ENCODE data around the gene KAZN. TPM values are rescaled to one million over a fixed set of nuclear protein-coding genes. Genes with fewer than 3 reads are reported as not detected.

The KAZN gene
- 1 to 10 TPM in 2 of 3 donors, under 1 TPM in 1; 0.35 to 1.7 (median 1.2) TPM for total RNA-seq

DNA sequence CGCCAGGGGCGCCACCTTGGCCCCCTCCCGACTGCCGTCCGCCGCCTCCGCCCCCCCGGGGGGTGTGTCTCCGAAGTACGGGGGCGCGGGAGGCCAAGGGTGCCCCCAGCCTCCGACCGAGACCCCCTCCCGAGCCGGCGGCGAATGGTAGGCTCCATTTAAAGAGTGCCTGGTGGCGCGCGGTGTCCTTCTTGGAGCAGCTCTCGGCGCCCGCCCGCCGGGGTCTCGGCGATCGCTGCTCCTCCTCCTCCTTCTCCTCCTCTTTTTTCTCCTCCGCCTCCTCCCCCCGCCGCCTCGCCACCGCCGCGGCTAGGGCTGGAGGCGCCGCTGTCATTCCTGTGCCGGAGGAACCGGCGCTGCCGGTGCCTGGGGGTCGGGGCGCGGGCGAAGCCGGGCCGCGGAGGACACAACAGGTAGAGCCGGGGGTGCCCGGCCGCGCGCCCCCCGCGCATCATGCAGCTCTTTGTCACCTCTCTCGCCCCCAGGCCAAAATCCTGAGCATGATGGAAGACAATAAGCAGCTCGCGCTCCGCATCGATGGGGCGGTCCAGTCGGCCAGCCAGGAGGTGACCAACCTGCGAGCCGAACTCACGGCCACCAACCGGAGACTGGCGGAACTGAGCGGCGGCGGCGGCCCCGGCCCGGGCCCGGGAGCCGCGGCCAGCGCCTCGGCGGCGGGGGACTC lies at the start of gene KAZN:
Gene KAZN (plus strand): TSS at position 188 of the 685 bp plus-strand sequence.
- Mint-ChIP-seq H3K27me3 (ENCODE audit: low read depth) (peaks cover 65% of the 10 kb centered on the region), H3K4me1 (ENCODE audit: low read depth) (peaks cover 3% of the 10 kb centered on the region), H3K4me3 (no peak within 1 kb of the TSS), H3K36me3 (ENCODE audit: insufficient read depth) (no peaks in the 10 kb centered on the region), H3K9me3 (no peaks in the 10 kb centered on the region)
- no peak for DNase-seq
- ATAC-seq = no peak

DNA sequence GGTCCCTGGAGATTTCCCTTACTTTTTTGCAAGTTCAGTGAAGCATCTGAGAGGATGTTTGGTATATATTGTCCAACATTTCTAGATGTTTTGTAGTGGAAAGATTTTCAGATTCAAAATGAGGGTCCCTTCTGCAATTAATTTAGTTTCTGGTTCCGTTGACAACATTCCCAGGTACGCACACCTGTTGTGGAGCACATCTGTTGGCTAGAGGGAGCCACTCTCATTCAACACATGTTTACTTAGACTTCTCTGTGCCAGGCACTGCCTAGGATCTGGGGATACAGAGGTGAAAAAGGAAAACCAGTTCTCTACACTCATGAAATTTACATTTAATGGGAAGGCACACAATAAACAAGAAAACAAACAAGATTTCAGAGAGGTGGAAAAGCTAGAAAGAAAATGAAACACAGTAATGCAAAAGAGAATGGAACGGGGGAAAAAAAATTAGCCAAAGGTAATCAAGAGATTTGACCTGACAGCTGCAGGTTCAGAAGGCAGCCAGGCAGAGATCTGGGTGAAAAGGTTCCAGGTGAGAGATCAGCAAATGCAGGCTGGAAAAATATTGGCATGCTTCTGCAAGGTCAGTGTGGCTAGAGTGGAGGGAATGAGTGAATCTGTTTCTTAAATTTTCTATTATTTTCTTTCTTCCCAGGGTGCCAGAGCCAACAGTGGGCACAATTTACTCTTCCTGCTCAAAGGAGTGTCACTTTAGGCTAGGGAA lies 48.4 kb upstream of the KAZN start:
- no peaks in the 10 kb centered on the region for H3K36me3 Mint-ChIP-seq (ENCODE audit: insufficient read depth)
- no peak for ATAC-seq
- H3K27me3 Mint-ChIP-seq (ENCODE audit: low read depth) = peaks cover 8% of the 10 kb centered on the region
- no peak for DNase-seq
- H3K9me3 Mint-ChIP-seq = no peaks in the 10 kb centered on the region
- no peaks in the 10 kb centered on the region for H3K4me1 Mint-ChIP-seq (ENCODE audit: low read depth)
- no peak overlapping the region for H3K4me3 Mint-ChIP-seq

DNA sequence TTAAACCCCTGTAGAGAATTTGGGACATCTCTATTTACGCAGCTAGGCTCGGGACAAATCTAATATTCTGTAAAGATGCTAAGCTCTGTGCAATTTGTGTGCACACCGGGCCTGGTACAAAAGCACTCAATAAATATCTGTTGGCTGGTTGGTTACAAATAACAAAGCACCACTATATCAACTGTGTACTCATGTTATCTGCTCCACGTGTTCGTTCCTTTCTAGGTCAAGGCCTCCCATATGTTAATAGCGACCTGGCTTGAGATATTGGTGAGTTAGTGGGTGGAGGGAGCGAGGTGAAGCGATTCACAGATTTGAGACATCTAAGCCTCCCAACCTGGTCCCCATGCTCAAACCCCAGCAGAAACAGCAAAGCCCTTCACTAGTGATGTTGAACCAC lies 47.1 kb upstream of the KAZN start:
- DNase-seq = no peak

DNA sequence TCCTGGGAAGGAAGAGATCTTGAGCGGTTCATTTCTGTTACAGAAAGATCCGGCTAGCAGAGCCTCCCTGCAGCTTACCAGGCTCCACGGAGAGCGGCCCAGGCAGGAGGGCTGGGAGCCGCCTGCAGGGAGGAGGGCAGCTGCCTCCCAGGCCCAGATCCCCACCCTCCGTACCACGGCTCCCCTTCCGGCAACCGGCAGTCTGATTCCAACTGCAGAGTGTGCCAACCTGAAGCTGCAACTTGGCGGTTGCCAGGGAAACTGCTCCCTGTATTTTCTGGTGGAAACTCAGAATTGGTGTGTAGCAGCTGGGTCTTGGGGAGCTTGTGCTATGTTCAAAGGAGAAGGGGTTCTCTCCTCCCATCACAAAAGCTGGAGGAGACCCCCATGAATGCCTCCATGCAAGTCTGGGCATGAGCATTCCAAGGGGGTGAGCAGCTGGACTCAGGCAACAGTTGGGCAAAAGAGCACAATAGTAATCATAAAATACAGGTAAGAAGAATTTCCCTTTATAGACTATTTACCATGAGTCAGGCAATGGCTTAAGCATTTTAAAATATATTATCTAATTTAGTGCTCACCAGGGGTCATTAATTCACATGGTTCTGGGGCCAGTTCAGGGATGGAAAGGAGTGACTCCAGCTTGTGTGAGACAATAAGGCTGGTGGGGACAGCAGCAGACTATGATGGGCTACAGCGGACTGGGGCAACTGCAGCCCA lies 46.1 kb upstream of the KAZN start:
- H3K27me3 Mint-ChIP-seq (ENCODE audit: low read depth) = peaks cover 8% of the 10 kb centered on the region
- no peaks in the 10 kb centered on the region for H3K4me1 Mint-ChIP-seq (ENCODE audit: low read depth)
- DNase-seq = no peak
- H3K9me3 Mint-ChIP-seq = no peaks in the 10 kb centered on the region
- ATAC-seq = no peak
- no peak overlapping the region for H3K4me3 Mint-ChIP-seq
- no peaks in the 10 kb centered on the region for H3K36me3 Mint-ChIP-seq (ENCODE audit: insufficient read depth)

More for the DNA sequence above, 47.1 kb upstream of the KAZN start:
- no peaks in the 10 kb centered on the region for H3K9me3 Mint-ChIP-seq
- no peaks in the 10 kb centered on the region for H3K4me1 Mint-ChIP-seq (ENCODE audit: low read depth)
- no peaks in the 10 kb centered on the region for H3K36me3 Mint-ChIP-seq (ENCODE audit: insufficient read depth)
- no peak overlapping the region for H3K4me3 Mint-ChIP-seq
- no peak for ATAC-seq
- H3K27me3 Mint-ChIP-seq (ENCODE audit: low read depth) = peaks cover 8% of the 10 kb centered on the region

DNA sequence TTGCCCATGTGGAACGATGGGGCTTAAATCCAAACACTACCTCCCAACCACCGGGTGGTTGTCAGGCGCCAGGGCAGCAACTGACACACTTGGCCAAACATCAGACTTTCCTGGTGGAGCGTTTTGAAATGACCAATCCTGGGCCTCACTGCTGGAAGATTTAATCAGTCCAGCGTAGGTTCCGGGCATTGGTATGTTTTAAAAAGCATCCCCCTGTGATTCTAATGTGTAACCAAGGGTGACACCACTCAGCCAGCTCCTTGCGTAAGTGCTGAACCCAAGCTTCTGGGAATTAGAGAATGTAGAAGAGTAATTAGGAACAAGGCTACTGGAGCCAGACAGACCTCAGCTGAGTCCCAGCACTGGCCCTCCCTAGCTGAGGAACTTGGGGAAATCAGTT lies 44.8 kb upstream of the KAZN start:
- H3K27me3 Mint-ChIP-seq (ENCODE audit: low read depth) = peaks cover 6% of the 10 kb centered on the region
- no peak overlapping the region for H3K4me3 Mint-ChIP-seq
- H3K4me1 Mint-ChIP-seq (ENCODE audit: low read depth) = no peaks in the 10 kb centered on the region
- no peak for DNase-seq
- H3K9me3 Mint-ChIP-seq = no peaks in the 10 kb centered on the region
- H3K36me3 Mint-ChIP-seq (ENCODE audit: insufficient read depth) = no peaks in the 10 kb centered on the region
- no peak for ATAC-seq

DNA sequence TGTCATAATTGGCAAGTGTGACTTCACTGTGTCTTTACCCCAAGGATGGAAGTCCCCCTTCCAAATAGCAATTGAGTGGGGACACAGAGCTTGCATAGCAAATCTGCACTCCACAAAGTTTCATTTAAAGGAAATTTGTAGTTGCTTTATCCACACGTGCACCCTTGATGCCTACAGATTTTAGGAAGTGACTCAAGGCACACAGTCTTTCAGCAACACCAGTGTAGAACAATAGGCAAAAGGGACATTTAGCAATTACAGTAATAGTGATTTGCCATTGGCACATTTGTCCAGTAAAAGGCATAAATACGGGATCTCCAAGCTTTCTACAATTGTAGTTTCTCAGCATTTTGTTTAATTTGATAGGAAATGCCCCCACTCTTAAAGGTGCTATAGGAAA lies 43.4 kb upstream of the KAZN start:
- Mint-ChIP-seq H3K27me3 (ENCODE audit: low read depth) (peaks cover 3% of the 10 kb centered on the region), H3K36me3 (ENCODE audit: insufficient read depth) (no peaks in the 10 kb centered on the region), H3K4me3 (no peak overlapping the region), H3K4me1 (ENCODE audit: low read depth) (no peaks in the 10 kb centered on the region), H3K9me3 (no peaks in the 10 kb centered on the region)
- no peak for ATAC-seq
- no peak for DNase-seq

DNA sequence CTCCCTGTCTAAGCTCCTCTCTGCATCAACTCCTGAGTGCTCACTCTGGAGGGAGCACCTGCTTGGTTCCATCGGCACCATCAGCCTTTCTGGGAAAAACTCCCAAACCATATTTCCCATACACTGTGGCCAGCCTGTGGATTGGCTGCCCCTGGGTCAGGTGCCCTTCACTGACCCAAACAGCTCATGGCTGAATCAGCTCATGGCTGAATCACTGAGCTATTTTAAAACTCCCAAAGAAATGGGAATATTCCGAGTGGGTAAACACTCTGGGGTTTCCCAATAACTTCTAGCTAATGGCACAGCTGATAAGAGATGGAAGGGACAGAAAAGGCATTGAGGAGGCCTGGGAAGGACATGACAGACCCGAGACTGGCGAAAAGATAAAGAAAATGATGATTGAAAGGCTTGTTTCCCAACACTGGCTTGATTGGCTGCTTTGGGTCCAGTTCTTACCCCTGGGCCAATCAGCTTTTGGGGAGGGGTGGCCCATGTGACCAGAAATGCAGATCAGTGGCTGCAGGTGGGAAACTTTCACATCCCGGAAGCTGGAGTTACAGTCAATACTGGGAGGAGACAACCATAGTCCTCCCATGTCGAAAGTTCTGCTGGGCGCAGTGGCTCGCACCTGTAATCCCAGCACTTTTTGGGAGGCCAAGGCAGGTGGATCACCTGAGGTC lies 37.3 kb upstream of the KAZN start:
- ATAC-seq = no peak

DNA sequence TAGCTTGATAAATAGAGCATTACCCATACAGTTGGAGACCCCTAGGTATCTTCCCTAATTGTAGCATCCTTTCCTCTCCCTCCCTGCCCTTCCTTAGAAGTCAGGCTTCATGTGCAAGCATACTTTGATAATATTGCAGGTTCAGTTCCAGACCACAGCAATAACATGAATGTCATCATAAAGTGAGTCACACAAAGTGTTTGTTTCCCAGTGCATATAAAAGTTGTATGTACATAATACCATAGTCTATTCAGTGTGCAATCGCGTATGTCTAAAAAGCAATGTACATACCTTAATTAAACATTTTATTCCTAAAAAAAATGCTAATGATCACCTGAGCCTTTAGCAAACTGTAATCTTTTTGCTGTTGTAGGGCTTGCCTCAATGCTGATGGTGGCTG lies 33.4 kb upstream of the KAZN start:
- no peak overlapping the region for H3K4me3 Mint-ChIP-seq

More for the DNA sequence above, 37.3 kb upstream of the KAZN start:
- peaks cover 4% of the 10 kb centered on the region for H3K27me3 Mint-ChIP-seq (ENCODE audit: low read depth)
- DNase-seq = no peak
- H3K36me3 Mint-ChIP-seq (ENCODE audit: insufficient read depth) = no peaks in the 10 kb centered on the region
- no peaks in the 10 kb centered on the region for H3K4me1 Mint-ChIP-seq (ENCODE audit: low read depth)
- H3K9me3 Mint-ChIP-seq = no peaks in the 10 kb centered on the region
- H3K4me3 Mint-ChIP-seq = no peak overlapping the region

DNA sequence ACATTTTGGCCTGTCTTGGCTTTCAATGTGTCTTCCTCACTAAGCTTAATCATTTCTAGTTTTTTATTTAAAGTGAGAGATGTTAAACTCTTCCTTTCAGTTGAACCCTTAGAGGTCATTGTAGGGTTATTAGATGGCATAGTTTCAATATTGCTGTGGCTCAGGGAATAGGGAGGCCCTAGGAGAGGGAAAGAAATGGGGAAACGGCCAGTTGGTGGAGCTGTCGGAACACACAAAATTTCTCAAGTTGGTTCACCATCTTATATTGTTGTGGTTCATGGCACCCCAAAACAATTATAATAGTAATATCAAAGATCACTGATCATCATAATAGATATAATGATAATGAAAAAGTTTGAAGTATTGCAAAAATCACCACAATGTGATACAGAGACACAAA lies 31.4 kb upstream of the KAZN start:
- Mint-ChIP-seq H3K27me3 (ENCODE audit: low read depth) (peaks cover 12% of the 10 kb centered on the region), H3K4me3 (no peak overlapping the region)

More for the DNA sequence above, 33.4 kb upstream of the KAZN start:
- DNase-seq (no peak), ATAC-seq (no peak)
- peaks cover 7% of the 10 kb centered on the region for H3K9me3 Mint-ChIP-seq
- no peaks in the 10 kb centered on the region for H3K36me3 Mint-ChIP-seq (ENCODE audit: insufficient read depth)
- H3K4me1 Mint-ChIP-seq (ENCODE audit: low read depth) = no peaks in the 10 kb centered on the region
- peaks cover 7% of the 10 kb centered on the region for H3K27me3 Mint-ChIP-seq (ENCODE audit: low read depth)

DNA sequence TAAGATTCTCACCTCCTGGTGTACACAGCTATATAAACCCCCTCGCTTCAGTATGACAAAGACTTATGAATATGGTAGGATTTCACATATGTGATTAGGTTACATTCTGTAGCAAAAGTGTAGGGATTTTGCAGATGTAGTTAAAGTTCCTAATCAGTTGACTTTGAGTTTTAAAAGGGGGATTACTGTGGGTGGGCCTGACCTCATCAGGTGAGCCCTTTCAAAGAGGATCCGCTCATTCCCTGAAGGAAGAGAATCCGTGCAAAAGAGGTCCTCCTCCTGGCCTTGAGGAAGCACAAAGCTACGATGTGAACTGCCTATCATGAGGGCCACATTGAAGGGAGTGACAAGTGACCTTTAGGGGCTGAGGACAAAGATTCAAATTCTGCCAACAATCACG lies 30.6 kb upstream of the KAZN start:
- DNase-seq (no peak), ATAC-seq (no peak)
- peaks cover 14% of the 10 kb centered on the region for H3K27me3 Mint-ChIP-seq (ENCODE audit: low read depth)
- no peak overlapping the region for H3K4me3 Mint-ChIP-seq
- H3K36me3 Mint-ChIP-seq (ENCODE audit: insufficient read depth) = no peaks in the 10 kb centered on the region
- peaks cover 16% of the 10 kb centered on the region for H3K9me3 Mint-ChIP-seq
- no peaks in the 10 kb centered on the region for H3K4me1 Mint-ChIP-seq (ENCODE audit: low read depth)

More for the DNA sequence above, 31.4 kb upstream of the KAZN start:
- H3K36me3 Mint-ChIP-seq (ENCODE audit: insufficient read depth) = no peaks in the 10 kb centered on the region
- peaks cover 16% of the 10 kb centered on the region for H3K9me3 Mint-ChIP-seq
- DNase-seq = no peak
- no peaks in the 10 kb centered on the region for H3K4me1 Mint-ChIP-seq (ENCODE audit: low read depth)
- ATAC-seq = no peak

DNA sequence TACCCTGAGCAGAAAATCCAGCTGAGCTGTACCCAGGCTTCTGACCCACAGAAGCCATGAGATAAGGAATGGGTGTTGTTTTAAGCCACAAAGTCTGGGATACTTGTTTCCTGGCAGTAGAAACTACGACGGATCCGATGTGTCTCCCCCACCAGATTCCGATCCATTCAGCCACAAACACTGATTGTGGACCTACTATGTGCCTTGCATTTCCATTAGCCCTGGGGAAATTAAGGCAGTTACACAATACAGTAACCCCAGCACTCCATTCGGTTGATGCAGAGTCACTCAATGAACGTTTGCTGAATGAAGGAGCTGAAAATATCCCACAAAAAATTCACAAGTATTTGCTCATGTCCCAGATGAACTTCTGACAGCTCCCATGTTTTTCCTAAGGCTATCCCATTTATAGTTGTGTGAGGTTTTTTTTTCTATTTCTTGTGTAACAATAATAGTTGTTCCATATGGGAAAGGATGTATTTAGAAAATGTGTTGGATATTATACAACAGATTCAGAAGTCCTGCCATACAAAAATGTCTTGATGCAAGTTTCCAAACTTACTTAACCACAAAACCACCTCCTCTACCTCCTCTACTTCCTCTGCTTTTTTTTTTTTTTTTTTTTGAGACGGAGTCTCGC lies 29.6 kb upstream of the KAZN start:
- Mint-ChIP-seq H3K4me3 (no peak overlapping the region), H3K36me3 (ENCODE audit: insufficient read depth) (no peaks in the 10 kb centered on the region), H3K27me3 (ENCODE audit: low read depth) (peaks cover 13% of the 10 kb centered on the region), H3K9me3 (peaks cover 16% of the 10 kb centered on the region), H3K4me1 (ENCODE audit: low read depth) (no peaks in the 10 kb centered on the region)
- ATAC-seq = no peak
- DNase-seq = no peak

DNA sequence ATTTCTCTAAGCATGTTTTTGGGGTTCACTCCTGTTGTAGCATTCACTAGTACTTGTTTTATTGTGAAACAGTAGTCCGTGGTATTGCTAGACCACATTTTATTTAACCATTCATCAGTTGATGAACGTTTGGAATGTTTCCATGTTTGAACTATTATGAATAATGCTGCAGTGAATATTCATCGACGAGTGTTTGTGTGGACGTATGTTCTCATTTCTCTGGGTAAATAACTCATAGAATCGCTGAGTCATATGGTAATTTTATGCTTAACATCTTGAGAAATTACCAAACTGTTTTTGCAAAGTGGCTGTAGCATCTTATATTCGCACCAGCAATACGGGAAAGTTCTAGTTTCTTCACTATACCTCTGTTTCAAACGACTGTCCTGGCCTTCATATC lies 28.0 kb upstream of the KAZN start:
- H3K36me3 Mint-ChIP-seq (ENCODE audit: insufficient read depth) = no peaks in the 10 kb centered on the region
- H3K9me3 Mint-ChIP-seq = peaks cover 23% of the 10 kb centered on the region
- no peak for DNase-seq
- no peak overlapping the region for H3K4me3 Mint-ChIP-seq
- no peak for ATAC-seq
- no peaks in the 10 kb centered on the region for H3K4me1 Mint-ChIP-seq (ENCODE audit: low read depth)
- H3K27me3 Mint-ChIP-seq (ENCODE audit: low read depth) = peaks cover 20% of the 10 kb centered on the region

DNA sequence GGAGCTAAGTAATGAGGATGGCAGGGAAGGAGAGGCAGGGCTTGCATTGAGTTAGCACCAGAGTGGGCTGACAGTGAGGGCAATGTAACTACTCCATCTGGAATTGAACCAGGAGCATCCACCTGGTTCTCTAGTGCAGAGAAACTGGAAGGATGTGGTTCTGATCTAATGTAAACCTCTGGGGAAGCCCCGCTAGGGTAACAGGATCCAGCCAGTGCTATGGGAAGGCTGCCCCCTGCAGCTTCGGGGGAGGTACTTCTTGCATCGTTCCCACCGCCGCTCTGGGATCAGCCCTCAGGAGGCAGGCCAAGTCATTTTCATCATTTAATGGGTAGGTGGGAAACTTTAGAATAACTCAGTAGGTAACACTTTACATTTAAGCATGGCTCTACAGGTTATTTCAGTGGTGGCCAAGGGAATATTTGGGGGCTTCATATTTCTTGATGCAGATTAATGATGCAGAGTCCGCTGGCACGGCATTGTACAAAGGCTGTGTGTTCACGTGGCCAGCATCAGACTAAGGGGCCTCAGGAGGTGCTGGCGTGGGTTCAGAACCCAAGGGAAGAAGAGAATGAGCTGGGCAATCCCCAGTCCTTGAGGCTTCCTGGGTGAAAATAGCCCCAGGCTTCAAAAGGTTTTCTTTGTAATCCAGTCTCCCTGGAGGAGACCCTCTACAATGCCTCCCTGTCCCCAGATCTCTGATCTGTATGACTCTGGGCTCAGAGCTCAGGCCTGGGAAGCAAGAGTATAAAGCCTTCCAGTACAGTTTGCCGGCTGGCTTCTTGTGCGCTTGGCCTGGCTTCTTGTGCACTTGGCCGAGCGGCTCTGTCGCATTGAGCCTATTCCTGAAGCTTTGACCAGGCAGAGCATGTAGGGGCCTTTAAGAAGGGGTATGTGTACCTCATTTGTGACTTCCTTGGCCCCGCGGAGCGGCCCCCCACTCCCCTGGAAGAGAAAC lies 26.4 kb upstream of the KAZN start:
- Mint-ChIP-seq H3K36me3 (ENCODE audit: insufficient read depth) (no peaks in the 10 kb centered on the region), H3K9me3 (peaks cover 23% of the 10 kb centered on the region), H3K27me3 (ENCODE audit: low read depth) (peaks cover 19% of the 10 kb centered on the region), H3K4me3 (no peak overlapping the region), H3K4me1 (ENCODE audit: low read depth) (no peaks in the 10 kb centered on the region)
- ATAC-seq (no peak), DNase-seq (no peak)
